NCI-H146 (cell line): Measurements from ENCODE around the gene TEX11.
"Not testable (repeated sequence)": the region's sequence is repeated elsewhere in the genome, so short reads cannot be mapped to it uniquely, and the experiment has no call there.

ENCODE experiments used
- DNase-seq: peaks from one replicate; lab custom pipeline; 2025; lab: John Stamatoyannopoulos, UW

TEX11 gene

DNA sequence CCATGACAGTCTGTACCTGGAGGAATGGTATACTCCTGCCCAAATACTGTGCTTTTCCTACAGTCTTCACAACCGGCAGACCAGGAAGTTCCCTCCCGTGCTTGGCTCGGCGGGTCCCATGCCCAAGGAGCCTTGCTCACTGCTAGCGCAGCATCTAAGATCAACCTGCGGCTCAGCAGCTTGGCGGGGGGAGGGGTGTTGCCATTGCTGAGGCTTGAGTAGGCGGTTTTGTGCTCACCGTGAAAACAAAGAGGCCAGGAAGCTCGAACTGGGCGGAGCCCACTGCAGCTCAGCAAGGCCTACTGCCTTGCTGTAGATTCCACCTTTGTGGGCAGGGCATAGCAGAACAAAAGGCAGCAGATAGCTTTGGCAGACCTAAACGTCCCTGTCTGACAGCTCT, 152.7 kb downstream of the TEX11 start:
- DNase-seq = peak; percentile 4

DNA sequence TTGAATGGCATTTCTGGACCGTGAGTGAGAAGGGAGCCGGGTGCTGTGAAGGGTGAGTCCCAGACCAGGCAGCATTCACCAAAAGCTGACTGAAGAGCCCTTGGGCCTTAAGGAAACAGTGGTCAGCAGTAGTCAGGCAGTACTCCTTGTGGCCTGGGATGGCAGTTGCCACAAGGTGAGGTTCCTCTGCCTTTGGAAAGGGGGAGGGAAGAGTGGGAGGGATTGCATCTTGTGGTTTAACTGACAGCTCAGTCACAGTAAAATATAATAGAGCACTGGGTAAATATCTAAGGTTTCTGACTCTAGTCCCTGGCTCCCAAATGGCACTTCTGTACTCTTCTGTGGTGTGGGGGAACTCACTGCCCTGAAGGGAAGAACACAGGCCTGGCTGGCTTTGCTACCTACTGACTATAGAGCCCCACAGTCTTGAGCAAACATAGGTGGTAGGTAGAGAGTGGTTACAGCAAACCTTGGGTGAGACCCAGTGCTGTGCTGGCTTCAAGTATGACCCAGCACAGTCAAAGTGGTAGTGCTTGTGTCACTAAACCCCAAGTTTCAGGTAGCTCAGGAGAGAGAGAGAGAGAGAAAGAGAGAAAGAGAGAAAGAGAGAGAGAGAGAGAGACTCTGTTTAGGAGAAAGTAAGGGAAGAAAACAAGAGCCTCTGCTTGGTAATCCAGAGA, 154.2 kb downstream of the TEX11 start:
- DNase-seq = no peak

DNA sequence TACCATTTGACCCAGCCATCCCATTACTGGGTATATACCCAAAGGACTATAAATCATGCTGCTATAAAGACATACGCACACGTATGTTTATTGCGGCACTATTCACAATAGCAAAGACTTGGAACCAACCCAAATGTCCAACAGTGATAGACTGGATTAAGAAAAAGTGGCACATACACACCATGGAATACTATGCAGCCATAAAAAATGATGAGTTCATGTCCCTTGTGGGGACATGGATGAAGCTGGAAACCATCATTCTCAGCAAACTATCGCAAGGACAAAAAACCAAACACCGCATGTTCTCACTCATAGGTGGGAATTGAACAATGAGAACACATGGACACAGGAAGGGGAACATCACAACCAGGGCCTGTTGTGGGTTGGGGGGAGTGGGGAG, 174.7 kb downstream of the TEX11 start:
- DNase-seq = not testable (repeated sequence)

DNA sequence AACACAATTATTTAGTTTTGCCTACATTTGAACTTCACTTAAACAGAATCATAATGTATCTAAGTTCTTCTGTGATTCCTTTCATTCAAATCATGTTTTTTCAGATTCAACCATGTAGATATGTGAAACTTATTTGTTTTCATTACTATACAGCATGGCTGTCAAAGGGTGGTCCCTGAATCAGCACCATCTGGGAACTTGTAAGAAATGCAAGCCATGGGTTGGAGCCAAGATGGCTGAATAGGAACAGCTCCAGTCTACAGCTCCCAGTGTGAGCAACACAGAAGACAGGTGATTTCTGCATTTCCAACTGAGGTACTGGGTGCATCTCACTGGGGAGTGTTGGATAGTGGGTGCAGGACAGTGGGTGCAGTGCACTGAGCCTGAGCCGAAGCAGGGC, 180.6 kb downstream of the TEX11 start:
- DNase-seq = not testable (repeated sequence)

DNA sequence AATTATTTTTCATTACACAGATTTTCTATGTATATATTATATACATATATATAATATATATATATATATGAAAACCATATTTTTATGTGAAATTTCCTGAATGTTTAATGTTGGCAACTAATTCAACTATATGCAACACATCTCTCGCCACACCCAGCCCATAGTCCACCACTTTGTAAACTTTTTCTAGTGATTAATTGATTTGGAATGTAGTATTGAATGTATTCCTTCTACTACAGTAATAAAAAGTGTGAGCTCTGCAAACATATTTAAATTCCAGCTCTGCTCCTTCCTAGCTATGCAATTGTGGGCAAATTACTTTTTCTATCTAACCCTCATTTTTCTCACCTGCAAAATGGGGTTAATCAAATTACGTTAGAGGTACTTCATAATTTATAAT, 187.8 kb downstream of the TEX11 start:
- DNase-seq = no peak

DNA sequence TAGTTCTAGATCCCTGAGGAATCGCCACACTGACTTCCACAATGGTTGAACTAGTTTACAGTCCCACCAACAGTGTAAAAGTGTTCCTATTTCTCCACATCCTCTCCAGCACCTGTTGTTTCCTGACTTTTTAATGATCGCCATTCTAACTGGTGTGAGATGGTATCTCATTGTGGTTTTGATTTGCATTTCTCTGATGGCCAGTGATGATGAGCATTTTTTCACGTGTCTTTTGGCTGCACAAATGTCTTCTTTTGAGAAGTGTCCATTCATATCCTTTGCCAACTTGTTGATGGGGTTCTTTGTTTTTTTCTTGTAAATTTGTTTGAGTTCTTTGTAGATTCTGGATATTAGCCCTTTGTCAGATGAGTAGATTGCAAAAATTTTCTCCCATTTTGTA, 197.2 kb downstream of the TEX11 start:
- DNase-seq = not testable (repeated sequence)

DNA sequence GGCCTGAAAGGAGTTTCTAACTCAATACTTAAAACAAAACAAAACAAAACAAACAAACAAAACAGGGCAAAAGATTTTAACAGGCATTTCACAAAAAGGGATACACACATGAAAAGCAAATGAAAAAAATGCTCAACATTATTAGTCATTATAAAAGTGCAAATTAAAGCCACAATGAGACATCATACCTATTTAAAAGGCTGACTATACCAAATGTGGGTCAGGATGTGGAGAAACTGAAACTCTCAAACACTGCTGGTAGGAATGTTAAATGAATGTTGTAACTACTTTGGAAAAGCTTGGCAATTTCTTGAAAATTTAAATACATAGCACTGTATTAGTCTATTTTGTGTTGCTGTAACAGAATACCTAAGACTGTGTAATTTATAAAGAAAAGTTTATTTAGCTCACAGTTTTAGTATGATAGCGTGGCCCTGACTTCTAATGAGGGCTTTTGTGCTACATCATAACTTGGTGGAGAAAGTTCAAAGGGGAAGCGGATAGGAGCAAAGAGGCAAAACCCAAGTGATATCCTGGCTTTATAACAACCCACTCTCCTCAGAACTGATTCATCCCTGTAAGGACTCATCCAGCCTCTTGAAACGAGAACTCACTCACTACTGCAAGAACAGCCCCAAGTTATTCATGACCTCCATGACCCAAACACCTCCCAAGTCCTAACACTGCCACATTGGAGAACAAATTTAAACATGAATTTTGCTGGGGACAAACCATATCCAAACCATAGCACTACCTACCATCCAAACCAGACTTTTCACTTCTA, 214.0 kb downstream of the TEX11 start:
- no peak for DNase-seq

DNA sequence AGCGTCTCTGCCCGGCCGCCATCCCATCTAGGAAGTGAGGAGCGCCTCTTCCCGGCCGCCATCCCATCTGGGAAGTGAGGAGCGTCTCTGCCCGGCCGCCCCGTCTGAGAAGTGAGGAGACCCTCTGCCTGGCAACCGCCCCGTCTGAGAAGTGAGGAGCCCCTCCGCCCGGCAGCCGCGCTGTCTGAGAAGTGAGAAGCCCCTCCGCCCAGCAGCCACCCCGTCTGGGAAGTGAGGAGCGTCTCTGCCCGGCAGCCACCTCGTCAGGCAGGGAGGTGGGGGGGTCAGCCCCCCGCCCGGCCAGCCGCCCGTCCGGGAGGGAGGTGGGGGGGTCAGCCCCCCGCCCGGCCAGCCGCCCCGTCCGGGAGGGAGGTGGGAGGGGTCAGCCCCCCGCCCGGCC, 229.1 kb downstream of the TEX11 start:
- not testable (repeated sequence) for DNase-seq

DNA sequence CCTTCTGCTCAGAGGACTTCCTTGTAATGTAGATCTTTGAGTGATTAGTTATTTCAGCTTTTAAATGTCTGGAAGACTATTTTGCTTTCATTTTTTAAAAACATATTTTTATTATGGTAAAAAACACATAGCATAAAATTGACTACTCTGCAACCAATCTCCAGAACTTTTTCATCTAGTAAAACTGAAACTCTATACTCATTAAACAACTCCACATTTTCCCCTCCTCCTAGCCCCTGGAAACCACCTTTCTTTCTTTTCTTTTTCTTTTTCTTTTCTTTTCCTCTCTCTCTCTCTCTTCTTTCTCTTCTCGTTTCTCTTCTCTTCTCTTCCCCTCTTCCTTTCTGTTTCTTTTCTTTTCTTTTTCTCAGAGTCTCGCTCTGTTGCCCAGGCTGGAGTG, 233.2 kb downstream of the TEX11 start:
- DNase-seq = no peak

DNA sequence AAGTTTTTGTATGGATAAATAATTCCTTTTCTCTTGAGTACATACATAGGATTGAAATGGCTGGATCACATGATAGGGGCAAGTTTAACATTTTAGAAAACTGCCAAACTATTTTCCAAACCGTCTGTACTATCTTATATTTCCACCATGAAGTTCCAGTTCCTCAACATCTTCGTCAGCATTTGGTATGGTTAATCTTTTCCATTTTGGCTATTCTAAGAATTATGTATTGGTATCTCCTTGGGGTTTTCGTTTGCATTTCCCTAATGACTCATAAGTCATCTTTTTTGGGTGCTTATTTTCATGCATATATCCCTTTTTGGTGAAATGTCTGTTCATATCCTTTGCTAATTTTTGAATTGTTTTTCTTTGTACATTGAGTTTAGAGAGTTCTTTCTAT, 236.2 kb downstream of the TEX11 start:
- no peak for DNase-seq

DNA sequence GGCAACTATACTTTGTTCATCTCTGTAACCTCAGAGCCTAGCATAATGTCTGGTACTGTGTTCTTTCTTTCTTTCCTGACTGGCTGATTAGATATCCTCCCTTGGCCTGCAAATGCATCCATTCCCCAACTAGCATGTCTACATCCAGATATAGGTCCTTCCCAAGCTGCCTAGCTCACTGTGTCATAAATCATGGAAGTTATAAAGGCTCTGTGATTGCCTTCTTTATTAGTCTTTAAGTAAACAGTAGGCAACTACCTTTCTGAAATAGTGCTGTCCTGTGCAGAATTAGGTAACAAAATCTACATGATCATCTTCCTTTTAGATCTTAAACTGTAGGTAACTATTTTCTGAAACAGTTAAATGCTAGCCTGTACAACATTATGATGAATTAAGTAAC, 239.4 kb downstream of the TEX11 start:
- no peak for DNase-seq

DNA sequence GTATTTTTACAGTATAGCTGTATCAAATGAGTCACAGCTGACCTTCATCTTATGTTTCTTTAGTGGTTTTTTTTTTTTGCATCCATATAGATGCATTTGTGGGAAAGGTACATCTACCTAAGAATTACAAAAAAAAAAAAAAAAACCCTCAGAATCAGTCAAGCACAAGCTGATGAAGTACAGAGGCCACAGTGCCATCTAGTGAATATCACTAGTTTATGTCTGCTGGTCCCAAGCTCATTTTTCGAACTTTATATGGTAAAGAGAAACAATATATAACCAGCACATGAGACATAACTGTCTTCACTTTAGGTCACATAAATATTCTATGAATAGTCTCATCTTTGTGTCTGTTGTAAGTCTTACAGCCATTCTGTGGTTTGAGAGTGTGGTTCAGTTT, 243.8 kb downstream of the TEX11 start:
- DNase-seq = peak; percentile 42

DNA sequence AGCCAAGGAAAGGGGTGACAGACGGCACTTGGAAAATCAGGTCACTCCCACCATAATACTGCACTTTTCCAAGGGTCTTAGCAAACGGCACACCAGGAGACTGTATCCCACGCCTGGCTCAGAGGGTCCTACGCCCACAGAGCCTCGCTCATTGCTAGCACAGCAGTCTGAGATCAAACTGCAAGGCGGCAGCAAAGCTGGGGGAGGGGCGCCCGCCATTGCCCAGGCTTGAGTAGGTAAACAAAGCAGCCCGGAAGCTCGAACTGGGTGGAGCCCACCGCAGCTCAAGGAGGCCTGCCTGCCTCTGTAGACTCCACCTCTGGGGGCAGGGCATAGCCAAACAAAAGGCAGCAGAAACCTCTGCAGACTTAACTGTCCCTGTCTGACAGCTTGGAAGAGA, 247.4 kb downstream of the TEX11 start:
- not testable (repeated sequence) for DNase-seq

DNA sequence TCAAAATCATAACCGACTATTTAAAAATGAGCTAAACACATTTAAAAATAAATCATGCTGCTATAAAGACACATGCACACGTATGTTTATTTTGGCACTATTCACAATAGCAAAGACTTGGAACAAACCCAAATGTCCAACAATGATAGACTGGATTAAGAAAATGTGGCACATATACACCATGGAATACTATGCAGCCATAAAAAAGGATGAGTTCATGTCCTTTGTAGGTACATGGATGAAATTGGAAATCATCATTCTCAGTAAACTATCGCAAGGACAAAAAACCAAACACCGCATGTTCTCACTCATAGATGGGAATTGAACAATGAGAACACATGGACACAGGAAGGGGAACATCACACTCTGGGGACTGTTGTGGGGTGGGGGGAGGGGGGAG, 251.0 kb downstream of the TEX11 start:
- not testable (repeated sequence) for DNase-seq

DNA sequence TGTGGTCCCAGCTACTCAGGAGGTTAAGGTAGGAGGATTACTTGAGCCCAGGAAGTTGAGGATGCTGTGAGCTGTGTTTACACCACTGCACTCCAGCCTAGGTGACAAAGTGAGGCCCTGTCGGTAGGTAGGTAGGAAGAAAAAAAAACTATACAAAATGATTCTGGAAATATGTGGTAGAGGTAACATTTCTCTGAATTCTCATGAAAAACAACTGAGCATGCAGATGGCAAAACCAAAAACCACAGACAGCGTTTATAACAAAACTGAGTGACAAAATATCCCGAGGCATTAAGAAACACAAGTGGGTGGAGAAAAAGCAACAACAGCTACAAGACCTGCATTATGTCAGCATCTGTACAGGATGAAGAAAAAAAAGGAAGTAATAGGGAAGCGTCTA, 252.2 kb downstream of the TEX11 start:
- no peak for DNase-seq

DNA sequence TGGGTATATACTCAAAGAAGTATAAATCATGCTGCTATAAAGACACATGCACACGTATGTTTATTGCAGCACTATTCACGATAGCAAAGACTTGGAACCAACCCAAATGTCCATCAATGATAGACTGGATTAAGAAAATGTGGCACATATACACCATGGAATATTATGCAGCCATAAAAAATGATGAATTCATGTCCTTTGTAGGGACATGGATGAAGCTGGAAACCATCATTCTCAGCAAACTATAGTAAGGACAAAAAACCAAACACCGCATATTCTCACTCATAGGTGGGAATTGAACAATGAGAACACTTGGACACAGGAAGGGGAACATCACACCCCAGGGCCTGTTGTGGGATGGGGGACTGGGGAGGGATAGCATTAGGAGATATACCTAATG, 260.6 kb downstream of the TEX11 start:
- not testable (repeated sequence) for DNase-seq

DNA sequence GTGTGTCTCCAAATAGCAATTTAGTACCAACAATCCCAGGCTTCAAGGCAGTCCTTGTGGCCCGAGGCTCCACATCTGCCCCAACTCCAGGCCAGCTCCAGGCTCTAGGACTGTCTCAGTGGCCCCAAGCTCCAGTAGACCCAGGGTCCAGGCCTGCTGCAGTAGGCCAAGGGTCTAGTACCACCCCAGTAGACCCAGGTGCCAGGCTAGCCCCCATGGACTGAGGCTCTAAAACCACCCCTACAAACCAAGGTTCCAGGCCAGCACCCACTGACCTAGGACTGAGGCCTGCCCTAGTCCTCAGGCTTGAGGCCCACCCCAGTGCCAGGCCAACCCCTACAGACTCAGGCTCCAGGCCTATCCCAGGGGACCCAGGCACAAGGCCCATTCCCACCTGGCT, 272.3 kb downstream of the TEX11 start:
- no peak for DNase-seq

DNA sequence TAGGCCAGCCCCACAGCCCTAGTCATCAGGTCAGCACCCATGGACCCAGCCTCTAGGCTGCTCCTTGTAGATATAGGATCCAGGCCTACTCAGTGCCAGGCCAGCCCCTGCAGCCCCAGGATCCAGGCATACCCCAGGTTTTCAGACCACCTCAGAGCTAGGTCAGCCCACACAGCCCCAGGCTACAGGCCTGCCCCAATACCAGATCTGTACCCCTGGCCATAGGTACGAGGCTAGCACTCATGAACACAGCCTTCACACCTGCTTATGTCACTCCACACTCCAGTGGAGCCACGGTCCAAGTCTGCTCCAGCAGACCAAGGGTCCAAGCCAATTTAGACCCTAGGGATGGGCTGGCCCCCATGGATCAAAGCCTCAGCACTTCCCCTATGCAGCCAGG, 272.8 kb downstream of the TEX11 start:
- DNase-seq = no peak

DNA sequence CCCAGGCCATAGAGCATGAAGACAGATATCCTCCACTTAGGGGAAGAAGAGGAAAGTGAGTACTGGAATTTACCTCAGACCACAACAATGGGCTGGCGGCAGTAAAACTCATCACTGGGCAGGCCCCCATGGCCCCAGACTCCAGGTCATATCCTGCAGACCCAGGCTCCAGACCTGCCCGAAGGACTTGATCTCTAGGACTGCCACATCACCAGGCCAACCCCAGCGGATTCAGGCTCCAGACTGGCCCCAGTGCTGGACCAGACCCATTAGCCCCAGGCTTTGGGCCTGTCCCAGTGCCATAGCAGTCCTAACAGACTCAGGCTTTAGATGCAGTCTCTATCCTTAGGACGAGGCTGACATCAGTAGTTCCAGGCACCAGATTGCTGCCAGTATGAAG, 273.3 kb downstream of the TEX11 start:
- DNase-seq = no peak

DNA sequence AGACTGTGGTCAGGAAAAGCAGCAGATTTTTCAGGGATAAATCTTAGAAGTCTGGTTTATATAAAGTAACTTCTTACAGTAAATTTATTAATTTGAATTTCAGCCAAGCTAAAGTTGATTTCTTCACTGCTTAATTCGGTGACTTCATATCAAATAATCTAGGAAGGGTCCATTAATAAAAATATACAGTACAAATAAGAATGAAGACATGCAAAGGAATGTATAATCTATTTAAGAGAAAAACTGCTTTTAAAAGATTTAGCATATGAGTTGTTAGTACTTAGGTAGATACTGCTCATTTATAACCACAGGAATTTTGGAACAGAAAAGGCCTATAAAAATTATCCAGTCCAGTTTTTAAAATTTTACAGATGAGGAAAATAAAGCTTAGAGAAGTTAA, 286.8 kb downstream of the TEX11 start:
- DNase-seq = no peak

DNA sequence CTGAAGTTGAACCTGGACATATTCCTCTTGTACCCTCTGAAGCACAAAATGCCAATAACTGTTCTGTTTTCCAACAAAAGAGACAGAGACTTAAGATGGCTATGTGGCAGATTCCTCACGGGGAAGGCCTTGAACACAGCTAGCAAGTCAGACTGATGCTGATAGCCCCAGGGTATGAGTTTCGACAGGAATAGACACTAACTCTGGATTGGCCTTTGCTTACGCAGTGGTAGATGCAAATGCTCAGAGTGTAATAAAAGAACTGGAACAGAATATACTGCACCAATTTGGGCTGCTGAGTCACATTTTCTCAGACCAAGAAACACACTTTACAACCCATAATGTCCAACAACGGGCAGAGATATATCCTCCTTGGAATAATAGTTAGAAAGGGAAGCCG, 290.0 kb downstream of the TEX11 start:
- no peak for DNase-seq

DNA sequence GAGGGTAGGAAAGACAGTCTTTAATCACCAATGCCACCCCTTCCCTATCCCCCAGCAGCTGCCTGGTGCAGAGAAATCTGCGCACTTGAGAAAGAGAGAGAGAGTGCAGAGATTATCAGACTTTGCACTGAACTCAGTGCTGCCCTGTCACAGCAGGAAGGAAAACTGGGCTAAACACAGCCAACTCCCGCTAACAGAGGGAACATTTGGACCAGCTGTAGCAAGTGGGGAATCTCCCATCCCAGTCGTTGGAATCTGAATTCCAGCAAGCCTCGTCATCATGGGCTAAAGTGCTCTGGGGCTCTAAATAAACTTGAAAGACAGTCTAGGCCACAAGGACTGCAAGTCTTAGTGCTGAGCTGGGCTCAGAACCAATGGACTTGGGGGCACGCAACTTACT, 295.2 kb downstream of the TEX11 start:
- no peak for DNase-seq

DNA sequence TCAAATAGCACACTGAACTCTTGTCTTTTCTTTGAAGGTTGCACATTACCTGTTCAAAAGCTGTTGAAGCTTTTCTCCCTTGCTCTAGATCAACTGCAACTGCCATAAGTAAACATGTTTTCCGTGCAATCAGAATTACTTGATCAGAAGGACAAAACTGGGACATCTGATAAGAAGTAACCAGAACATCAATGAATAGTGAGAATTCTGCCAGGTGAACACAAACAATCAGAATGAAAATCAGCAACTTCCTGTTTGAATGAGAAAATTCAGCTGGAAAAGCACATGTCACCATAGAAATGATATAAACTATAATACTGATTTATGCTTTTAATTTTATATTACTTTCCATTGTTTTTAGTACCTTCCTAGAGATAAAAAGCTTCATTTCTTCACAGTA, 303.2 kb downstream of the TEX11 start:
- DNase-seq = no peak

DNA sequence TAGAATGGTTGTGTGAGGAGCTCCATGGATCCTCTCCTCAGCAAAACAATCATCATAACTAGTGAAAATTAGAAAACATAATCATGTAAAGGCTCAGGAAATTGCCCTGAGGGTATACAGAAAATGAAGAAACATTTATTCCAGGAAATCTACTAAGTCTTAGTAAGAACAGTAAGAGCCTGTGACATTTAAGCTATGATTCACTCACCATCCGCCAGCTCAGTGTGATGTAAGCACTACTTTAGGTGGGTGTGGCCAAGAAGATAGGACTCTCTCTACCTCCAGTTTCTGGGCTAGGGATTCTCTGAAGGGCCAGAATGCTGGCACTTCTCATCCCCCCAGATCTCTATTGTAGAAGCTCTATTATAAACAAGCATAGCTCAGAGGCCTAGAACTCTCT, 316.4 kb downstream of the TEX11 start:
- DNase-seq = no peak
